Stimulated activated CD8-positive, alpha-beta memory T cell treated with anti-CD3 and anti-CD28 coated beads, Interleukin-4, amount 100 ng/mL, for 4 hours (primary cell): ENCODE data around the gene MESP2.

ENCODE experiments used
- DNase-seq, 2 donors: peaks; one replicate each; pipeline ENCODE4 v3.0.0-alpha.2; 2020; ENCODE audit warnings: low read depth in 2 of 2, low spot score in 1 of 2

The MESP2 gene

DNA sequence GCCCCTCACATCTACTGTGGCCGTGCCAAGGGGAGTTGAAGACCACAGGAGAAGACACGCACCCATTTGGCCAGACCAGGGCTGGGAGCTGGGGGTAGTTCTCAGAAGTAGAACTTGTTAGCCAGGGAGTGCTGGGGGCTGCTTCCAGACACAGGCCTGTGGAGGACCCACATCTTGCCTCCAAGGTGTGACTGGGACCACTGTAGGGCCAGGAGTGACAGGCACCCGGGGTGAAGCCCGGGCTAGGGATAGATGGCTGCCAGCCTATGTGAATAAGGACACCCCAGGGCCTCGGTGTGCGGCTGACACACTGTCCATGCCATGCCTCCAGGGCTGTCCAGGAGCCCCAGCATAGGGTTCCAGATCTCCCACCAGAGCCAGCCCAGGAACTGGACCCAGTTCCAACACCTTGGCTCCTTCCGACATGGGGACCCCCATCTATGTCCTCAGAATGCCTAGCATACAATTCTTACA is 36.8 kb downstream of the MESP2 start:
- DNase-seq = no peak

DNA sequence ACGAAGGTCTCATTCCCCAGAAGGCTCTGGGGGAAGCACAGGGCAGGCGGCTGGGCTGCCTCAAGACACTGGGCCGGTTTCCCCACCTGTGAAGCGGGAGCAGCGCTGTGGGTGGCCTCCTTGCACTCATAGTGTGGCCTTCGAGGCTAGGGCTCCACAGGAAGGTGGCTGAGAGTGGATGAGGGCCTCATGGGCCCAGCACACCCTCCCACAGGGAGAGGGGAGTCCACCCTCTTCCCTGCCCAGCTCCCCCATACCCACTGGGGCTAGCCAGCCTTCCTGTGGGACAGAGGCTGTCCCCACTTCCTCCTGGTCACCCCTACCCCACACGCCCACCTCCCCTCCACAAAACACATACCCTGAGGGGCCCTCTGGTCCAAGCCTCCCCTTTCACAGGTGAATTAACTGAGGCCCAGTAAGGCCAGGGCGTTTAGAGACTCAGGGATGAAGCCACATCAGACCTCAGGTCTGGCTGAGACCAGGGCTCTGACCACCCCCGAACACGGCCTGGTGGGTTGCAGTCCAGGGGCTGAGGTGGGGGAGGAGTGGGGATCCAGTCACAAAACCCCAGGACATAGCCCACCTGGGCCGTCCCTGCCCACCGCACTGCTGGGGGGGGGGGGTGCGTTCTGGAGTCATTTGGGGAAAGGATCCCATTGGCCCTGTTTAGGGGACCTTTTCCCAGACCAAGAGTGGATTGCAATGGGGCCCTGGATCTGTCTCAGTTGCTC is 37.4 kb downstream of the MESP2 start:
- DNase-seq = no peak

DNA sequence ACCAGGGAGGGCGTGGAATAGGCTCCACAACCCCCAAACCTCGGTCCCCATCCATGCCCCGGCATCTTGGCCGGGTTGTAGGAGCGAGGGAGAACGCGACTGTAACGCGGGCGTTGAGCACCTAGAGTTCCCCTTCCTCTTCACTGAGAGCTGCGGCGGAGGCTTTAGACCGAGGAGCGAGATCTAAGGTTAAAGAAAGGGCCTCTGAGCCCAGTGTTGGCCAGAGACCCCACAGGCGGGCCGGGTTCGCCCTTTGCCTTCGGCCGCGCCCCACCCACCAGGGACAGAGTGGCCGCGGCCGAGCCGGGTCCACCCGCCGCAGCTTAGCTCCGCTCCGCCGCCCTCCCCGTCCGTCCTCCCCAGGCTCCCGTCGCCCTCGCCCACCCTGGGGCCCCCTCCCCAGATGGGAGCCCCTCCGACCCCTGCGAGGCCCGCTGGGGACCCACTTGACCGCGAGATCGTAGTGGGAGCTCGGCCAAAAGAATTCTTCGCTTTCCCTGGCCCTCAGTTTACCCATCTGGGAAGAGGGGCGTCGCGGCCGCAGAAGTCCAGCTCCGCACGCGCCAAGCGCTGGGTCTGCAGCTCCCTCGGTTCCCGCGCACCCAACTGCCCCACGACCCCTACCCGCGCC is 38.1 kb downstream of the MESP2 start:
- DNase-seq = no peak

DNA sequence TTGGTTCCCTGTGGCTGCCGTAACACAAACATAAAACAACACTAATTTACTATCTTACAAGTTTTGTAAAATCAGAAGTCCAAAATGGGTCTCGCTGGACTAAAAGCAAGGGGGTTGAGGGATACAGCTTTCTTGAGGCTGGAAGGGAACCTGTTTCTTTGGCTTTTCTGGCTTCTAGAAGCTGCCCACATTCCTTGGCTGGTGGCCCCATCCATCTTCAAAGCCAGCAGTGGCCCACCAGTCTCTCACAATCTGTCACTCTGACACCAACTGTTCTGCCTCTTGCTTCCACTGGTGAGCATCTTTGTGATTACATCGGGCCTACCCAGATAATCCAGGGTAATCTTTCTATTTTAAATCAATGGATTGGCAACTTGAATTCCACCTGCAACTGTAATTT is 39.6 kb downstream of the MESP2 start:
- DNase-seq = no peak

DNA sequence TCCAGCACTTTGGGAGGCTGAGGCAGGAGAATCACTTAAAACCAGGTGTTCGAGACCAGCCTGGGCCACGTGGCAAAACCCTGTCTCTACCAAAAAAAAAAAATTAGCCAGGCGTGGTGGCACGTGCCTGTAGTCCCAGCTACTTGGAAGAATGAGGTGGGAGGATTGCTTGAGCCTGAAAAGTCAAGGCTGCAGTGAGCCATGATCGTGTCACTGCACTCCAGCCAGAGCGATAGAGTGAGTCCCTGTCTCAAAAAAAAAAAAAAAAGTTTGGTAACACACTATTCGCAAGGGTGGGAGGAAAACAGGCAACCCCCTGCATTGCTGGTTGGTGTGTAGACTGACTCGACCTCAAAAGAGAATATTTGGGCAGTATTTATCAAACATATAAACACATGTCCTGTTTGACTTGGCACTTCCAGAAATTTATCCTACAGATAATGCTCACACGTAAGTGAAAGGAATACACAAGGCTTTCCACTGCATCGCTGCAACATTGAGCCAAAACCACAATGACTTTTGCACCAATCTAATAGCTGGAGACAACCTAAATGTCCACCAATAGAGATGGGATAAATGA is 41.7 kb downstream of the MESP2 start:
- no peak for DNase-seq

DNA sequence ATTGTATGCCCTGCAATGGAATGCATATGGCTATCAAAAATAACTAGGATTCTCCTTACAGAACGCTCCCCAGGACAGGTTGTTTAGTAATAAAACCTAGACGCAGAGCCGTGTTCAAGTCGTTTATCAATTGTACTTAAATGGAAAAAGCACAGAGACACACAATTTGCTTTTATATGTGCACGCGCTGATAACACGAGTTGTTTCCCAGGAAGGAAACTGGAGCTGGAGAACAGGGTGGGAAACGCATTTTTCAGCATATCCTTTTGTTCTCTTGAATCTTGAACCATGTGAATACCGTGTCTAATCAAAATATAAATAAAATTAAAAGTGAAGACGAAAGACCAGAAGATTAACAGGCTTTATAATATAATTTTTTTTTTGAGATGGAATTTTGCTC is 42.2 kb downstream of the MESP2 start:
- no peak for DNase-seq

DNA sequence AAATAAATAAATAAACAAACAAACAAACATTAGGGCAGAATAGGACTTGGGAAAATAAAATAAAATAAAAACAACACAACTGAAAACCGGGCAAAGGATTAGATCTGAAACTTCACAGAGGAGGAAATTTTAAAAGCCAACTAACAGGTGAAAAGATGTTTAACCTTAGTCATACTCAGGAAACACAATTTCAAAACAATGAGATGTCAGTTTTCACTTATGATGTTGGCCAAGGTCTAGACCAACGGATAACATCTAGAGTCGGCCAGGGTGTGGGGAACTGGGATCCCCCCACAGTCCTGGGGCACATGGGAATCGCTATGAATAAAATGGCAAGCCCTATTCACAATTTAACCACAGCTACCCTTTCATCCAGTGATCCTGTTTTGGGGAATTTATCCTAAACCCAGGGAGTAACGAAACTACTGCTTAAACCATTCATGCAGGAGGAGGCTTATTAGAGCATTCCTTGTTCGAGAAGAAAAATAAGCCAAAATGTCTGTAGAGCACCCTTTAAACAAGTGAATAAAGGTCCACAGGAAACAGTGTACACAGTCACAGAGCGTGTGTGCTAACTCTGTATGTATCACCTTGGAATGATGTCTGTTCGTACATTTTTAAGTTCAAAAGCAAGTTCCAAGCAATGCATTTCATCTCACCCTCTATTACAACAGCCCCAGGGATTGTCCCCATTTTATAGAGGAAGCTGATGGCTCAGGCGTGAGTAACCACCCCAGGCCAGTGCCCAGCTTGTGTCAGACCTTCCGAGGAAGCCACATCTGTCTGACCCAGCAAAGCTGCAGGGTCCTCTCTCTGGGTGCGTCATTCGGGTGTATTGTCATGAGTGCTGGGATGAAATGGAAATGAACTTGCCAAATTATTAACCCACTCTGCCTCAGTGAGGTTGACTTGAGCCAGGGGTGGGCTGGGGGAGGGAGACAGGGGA is 44.8 kb downstream of the MESP2 start:
- DNase-seq = no peak

DNA sequence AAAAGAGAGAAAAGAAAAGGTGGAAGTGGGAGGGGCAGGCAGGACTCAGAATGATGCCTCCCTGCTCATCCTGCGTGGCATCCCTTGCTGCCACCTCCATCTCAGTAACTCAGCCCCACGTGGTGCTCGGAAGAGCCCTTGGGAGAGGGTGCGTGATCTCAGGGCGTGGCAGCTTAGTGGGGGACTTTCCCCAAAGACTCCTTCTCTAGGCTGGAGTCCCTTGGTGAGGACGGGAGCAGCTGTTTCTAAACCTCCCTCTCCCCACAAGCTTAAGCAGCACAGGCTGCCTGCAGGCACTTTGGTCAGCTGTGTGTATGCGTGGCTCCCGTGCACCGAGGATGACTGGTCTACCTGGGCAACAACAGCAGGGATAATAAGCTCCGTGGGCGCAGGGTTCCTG is 45.9 kb downstream of the MESP2 start:
- DNase-seq = no peak

DNA sequence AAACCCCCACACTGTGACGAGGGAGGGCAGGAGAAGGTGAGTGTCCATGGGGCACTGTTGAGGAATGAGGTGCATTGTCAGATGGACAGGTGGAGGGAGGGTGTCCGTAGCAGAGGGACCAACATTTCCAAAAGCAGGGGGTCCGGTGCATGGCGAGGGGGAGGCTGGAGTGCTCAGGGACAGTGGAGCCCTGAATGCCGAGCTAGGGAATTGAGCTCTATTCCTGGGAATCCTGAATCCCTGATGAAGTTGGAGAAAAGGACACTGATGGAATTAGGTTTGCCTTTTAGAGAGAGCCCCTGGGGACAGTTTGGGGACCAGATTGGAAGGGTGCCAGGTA is 46.4 kb downstream of the MESP2 start:
- DNase-seq = no peak

DNA sequence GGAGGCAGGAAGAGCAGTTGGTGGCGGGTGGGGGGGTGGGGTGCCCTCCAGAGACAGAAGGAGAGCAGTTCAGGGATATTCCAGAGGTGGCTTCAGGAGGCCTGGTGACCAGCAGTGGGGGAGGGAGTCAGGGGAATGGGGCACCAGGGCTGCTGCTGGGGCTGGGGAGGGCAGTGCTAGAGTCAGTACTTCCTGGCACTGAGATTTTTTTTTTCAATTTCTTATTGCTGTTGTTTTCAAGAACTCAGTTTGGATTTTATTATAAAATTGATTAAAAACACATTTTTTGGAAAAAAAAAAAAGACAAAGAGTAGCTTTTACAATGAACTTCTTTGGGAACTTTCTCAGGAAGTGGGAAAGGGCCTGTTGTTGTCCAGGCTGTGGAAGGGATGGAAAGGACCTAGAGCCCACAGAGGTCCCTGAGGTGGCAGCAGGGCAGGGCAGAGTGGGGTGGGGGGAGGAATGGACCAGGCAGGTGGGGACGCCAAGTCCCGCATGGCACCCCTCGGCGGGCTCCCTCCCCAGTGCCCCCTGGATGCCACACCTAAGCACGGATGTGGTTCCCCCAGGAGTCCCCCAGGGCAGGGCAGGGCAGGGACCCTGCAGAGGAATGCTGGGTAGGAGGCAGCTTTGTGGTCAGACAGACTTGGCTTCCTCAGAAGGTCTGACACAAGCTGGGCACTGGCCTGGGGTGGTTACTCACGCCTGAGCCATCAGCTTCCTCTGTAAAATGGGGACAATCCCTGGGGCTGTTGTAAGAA is 47.0 kb downstream of the MESP2 start:
- no peak for DNase-seq

DNA sequence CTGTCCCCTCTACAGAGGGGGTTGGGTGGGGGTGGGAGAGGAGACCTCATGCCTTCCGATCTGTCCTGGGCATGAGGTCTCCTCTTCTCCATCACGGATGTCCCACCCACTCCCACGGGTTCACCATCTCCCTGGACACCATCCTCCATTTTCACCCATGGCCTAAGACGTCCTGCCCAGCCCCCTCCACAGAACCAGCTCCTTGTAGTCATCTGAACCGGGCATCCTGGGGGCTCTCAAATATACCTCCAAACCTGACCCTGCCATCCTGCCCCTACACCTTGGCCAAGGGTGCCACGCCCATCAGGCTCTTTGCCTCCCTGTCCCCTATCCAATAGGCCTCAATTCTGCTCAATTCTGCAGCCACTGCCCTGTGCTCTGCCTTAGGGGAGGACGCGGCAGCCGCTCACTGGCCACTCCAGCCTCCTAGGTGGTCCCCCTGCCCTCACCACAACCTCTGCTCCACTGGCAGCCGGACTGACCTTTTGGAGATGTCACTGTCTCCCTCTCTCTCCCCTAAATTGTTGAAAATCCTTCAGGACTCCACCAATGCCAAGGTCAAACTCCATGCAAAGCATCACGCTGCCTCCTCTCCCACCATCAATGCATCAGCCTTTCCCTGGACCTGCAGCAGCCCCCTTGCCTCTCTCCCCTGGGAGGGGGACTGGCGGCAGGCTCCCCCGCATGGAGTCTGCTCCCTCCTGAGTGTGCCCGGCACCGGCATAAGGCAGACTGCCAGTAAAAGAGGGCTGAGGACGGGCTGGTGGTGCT is 47.9 kb downstream of the MESP2 start:
- DNase-seq = no peak

DNA sequence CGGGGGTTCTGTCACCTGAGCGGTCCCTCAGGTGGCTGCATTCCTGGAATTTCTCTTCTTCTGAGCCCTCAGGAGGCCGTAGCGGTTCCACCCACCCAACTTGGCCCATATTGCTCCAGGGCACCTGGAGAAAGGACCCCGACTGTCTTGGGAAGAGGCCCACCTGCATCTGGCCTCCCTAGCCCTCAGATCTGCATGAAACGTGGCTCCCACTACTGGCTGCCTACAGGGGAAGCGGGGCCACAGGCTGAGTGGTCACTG is 48.4 kb downstream of the MESP2 start:
- DNase-seq = no peak

DNA sequence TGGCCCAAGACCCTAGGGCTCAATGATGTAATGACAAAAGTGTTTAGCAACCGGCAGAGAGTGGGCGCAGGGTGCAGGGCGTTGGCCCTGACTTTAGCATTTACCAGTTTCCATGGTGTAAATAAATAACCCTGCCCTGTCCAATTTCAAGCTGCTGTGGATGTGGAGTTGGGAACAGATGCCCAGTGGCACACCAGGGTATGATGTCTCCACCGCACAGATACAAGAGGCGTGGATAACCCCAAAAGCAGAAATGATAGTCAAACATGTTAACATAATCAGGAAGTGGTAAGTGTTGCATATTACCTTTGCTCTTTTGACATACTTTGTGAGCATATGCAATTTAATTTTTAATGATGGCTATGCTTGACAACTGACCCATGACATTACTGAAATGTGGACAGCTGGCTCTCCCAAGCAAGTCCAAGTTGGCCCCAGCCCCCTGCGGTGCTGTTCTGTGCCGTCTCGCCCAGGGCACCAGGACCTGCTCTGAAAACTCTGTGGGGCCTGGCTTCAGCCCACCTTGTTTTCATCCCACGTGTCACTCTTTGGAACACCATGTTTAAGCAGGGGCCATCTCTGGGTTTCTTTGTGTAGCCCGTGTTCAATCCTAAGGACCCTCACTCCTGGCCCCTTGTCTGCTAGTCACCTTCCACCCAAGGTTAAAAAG is 49.3 kb downstream of the MESP2 start:
- no peak for DNase-seq

DNA sequence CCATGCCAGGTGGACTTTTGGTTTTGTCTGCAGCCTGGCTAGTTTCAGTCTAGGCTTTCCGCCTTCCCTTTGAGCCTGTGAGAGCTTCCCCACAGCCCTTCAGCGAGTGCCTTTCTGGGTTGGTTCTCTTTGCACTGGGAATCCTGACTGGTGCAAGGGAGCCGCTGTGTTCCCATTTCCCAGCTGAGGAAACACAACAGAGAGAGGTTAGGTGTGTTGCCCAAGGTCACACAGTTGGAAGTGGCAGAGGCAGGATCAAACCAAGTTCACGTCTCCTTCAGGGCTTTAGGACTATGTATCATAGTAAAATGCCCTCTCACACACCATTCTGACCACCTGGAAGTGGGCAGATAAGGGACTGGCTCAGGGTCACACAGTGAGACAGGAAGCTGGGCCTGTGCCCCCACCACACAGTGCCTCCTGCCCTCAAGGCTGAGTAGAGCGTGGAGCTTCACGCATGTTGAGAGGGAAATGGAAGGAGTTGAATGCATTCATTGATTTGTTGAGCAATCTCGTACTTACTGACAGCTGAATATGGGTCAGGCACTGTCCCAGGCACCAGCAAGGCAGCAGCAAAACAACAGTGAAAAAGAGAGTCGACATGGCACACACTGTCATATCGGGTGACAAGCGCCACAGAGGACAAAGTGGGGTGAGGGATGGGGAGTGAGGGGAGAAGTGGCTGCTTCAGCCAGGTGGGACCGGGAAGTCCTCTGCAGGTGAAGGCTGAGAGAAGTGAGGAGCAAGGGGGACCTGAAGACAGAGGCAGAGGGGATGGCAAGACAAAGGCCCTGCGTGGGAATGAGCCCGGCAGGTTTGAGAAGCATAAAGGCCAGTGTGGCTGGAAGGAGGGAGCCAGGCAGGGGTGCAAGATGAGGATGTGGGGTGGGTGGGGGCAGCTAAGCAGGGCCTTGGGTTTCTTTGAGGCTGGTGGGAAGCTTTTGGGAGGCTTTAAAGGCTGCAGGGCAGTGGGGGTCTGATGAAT is 50.8 kb downstream of the MESP2 start:
- no peak for DNase-seq

DNA sequence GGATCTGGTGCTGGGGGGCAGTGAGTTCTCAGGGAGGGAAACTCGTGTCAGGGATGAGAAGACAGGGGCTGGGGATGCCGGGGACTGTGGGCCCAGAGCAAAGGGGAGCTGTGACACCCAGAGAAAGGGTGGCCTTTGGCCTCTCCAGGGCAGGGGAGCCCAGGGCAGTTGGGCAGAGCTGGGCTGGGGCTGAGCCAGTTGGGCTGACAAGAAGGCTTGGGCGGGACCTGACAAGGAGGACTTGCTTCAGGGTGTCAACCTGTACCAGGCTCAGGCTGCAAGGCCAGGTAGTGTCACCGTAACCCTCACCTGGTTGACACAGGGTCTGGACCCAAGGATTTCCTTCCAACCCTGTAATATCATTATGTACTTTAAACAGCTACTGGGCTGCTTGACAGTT is 51.7 kb downstream of the MESP2 start:
- no peak for DNase-seq
